Mesenchymal stem cell (in vitro differentiated cells and primary cell): ENCODE data around the gene DERL3.

ENCODE experiments used
- DNase-seq: peaks from one replicate; pipeline ENCODE4 v3.0.0-alpha.2; 2013
- H2AFZ ChIP-seq: one replicate; pipeline ENCODE4 v1.6.1; 2013; ENCODE audit warnings: low read depth, mild to moderate bottlenecking, control low read depth, inconsistent platforms, low read length, moderate library complexity
- H2AK5ac ChIP-seq: 2 replicates; pipeline ENCODE4 v1.6.1; 2013; ENCODE audit warnings: low read length, moderate library complexity, mild to moderate bottlenecking, inconsistent platforms; ENCODE audit not compliant: severe bottlenecking
- H2BK120ac ChIP-seq: one replicate; pipeline ENCODE4 v1.6.1; 2013; ENCODE audit warnings: low read depth, mild to moderate bottlenecking, inconsistent platforms, low read length, moderate library complexity
- H2BK12ac ChIP-seq, 2 experiments: one replicate each; pipeline ENCODE4 v1.6.1; 2013; ENCODE audit warnings: inconsistent platforms in 2 of 2, low read length in 2 of 2, mild to moderate bottlenecking in 2 of 2, moderate library complexity in 2 of 2, control low read depth in 1 of 2
- H2BK15ac ChIP-seq: one replicate; pipeline ENCODE4 v1.6.1; 2013; ENCODE audit warnings: mild to moderate bottlenecking, low read depth, inconsistent platforms; ENCODE audit not compliant: poor library complexity, severe bottlenecking
- H2BK5ac ChIP-seq: 2 replicates; pipeline ENCODE4 v1.6.1; 2013; ENCODE audit warnings: low read depth, mild to moderate bottlenecking, low read length, control low read depth, inconsistent platforms; ENCODE audit not compliant: poor library complexity, severe bottlenecking
- H3K14ac ChIP-seq, 2 experiments: one replicate each; pipeline ENCODE4 v1.6.1; 2013; ENCODE audit warnings: inconsistent platforms in 2 of 2, low read length in 2 of 2, control low read depth in 1 of 2, mild to moderate bottlenecking in 1 of 2, moderate library complexity in 1 of 2
- H3K18ac ChIP-seq, 2 experiments: one replicate each; pipeline ENCODE4 v1.6.1; 2013; ENCODE audit warnings: inconsistent platforms in 2 of 2, low read length in 2 of 2, control low read depth in 1 of 2, low read depth in 1 of 2, mild to moderate bottlenecking in 1 of 2
- H3K23ac ChIP-seq, 2 experiments: one replicate each; pipeline ENCODE4 v1.6.1; 2013; ENCODE audit warnings: inconsistent platforms in 2 of 2, low read length in 2 of 2, mild to moderate bottlenecking in 2 of 2, moderate library complexity in 2 of 2, control low read depth in 1 of 2
- H3K27ac ChIP-seq: 2 replicates; pipeline ENCODE4 v1.5.1; 2013; ENCODE audit warnings: mild to moderate bottlenecking, moderate library complexity, low read length, control low read depth, inconsistent platforms; ENCODE audit not compliant: poor library complexity, severe bottlenecking
- H3K27me3 ChIP-seq, 2 experiments: 2 replicates each; pipeline versions ENCODE4 v1.6.1 to v1.7.0; 2013; ENCODE audit warnings: low read length in 2 of 2, mild to moderate bottlenecking in 2 of 2, moderate library complexity in 2 of 2, control low read depth in 1 of 2, inconsistent platforms in 1 of 2; ENCODE audit not compliant: control insufficient read depth in 1 of 2, insufficient read depth in 1 of 2
- H3K36me3 ChIP-seq, 2 experiments: 2 replicates each; pipeline versions ENCODE4 v1.6.1 to v1.7.0; 2013; ENCODE audit warnings: low read length in 2 of 2, control low read depth in 1 of 2, inconsistent platforms in 1 of 2, low read depth in 1 of 2, mild to moderate bottlenecking in 1 of 2; ENCODE audit not compliant: insufficient read depth in 2 of 2, control insufficient read depth in 1 of 2
- H3K4ac ChIP-seq, 2 experiments: one replicate each; pipeline ENCODE4 v1.6.1; 2013; ENCODE audit warnings: inconsistent platforms in 2 of 2, low read length in 2 of 2, mild to moderate bottlenecking in 2 of 2, moderate library complexity in 2 of 2, control low read depth in 1 of 2, low read depth in 1 of 2
- H3K4me1 ChIP-seq: 2 replicates; pipeline ENCODE4 v1.6.1; 2013; ENCODE audit warnings: low read depth, low read length, control low read depth; ENCODE audit not compliant: control insufficient read depth, insufficient read depth
- H3K4me2 ChIP-seq: 2 replicates; pipeline ENCODE4 v1.6.1; 2013; ENCODE audit warnings: low read length, mild to moderate bottlenecking, inconsistent platforms; ENCODE audit not compliant: poor library complexity, severe bottlenecking
- H3K4me3 ChIP-seq, 2 experiments: 2 replicates each; pipeline versions ENCODE4 v1.5.1 to v1.7.0; 2013; ENCODE audit warnings: low read length in 2 of 2, mild to moderate bottlenecking in 2 of 2, control low read depth in 1 of 2, low read depth in 1 of 2; ENCODE audit not compliant: insufficient read depth in 1 of 2
- H3K79me1 ChIP-seq: replicated peaks from 2 replicates; pipeline ENCODE4 v1.6.1; 2013; ENCODE audit warnings: mild to moderate bottlenecking, control low read depth, low read length, inconsistent platforms; ENCODE audit not compliant: poor library complexity, severe bottlenecking
- H3K9ac ChIP-seq: 2 replicates; pipeline ENCODE4 v1.7.0; 2013; ENCODE audit warnings: mild to moderate bottlenecking, low read length, moderate library complexity
- H3K9me3 ChIP-seq: 2 replicates; pipeline ENCODE4 v1.7.0; 2013; ENCODE audit warnings: mild to moderate bottlenecking, low read length; ENCODE audit not compliant: control insufficient read depth
- H4K8ac ChIP-seq: one replicate; pipeline ENCODE4 v1.6.1; 2013; ENCODE audit warnings: inconsistent platforms, mild to moderate bottlenecking, low read length, moderate library complexity
- H4K91ac ChIP-seq: one replicate; pipeline ENCODE4 v1.6.1; 2013; ENCODE audit warnings: mild to moderate bottlenecking, low read length, inconsistent platforms
- WGBS: methylation state at CpG from one replicate; pipeline ENCODE4 v1.1.7; 2013; ENCODE audit warnings: mixed read lengths; 5-methylcytosine and 5-hydroxymethylcytosine counted together

The DERL3 gene

GRCh38 chr22:23834406-23834792 lies 4.4 kb downstream of the DERL3 start:
- Histone ChIP-seq H2BK12ac (no peak overlapping the region), H2BK120ac (no peak overlapping the region), H3K4me1 (peaks cover 16% of the 10 kb centered on the region), H2AFZ (no peak overlapping the region), H3K4ac (no peak overlapping the region), H3K14ac (no peak overlapping the region), H3K4me3 (no peak overlapping the region), H4K91ac (no peak overlapping the region), H4K8ac (no peak overlapping the region), H2AK5ac (no peak overlapping the region), H3K79me1 (peaks cover 33% of the 10 kb centered on the region), H3K9ac (no peak overlapping the region), H3K23ac (no peak overlapping the region), H3K27me3 (no peaks in the 10 kb centered on the region), H2BK5ac (no peak overlapping the region), H3K9me3 (no peaks in the 10 kb centered on the region), H3K27ac (no peak overlapping the region), H2BK15ac (no peak overlapping the region), H3K18ac (no peak overlapping the region), H3K36me3 (peaks cover 55 to 74% of the 10 kb centered on the region in 2 experiments), H3K4me2 (no peak overlapping the region)
- DNase-seq, result no peak
- 100% methylated on average over 1 of the region's 3 CpGs for WGBS

- H2BK5ac ChIP-seq, result no peak overlapping the region
- H3K18ac ChIP-seq, result no peak overlapping the region
- no peak overlapping the region for H2BK15ac ChIP-seq
- H3K14ac ChIP-seq, result no peak overlapping the region
- no peak overlapping the region for H3K4ac ChIP-seq
- no peaks in the 10 kb centered on the region for H3K9me3 ChIP-seq
- H3K79me1 ChIP-seq, result peaks cover 37% of the 10 kb centered on the region
- no peak overlapping the region for H3K27ac ChIP-seq
- H3K23ac ChIP-seq, result no peak overlapping the region
- H3K27me3 ChIP-seq, result no peaks in the 10 kb centered on the region
- 92% methylated on average over 11 of the region's 13 CpGs for WGBS
- H4K8ac ChIP-seq, result no peak overlapping the region
- no peak overlapping the region for H3K4me2 ChIP-seq
- no peak overlapping the region for H3K9ac ChIP-seq
- H2AK5ac ChIP-seq, result no peak overlapping the region
- H2BK12ac ChIP-seq, result no peak overlapping the region
- peaks cover 15% of the 10 kb centered on the region for H3K4me1 ChIP-seq
- H2BK120ac ChIP-seq, result no peak overlapping the region
- H3K36me3 ChIP-seq, result peaks cover 59 to 79% of the 10 kb centered on the region in 2 experiments
- no peak overlapping the region for H4K91ac ChIP-seq
- no peak for DNase-seq
- H3K4me3 ChIP-seq, result no peak overlapping the region
- no peak overlapping the region for H2AFZ ChIP-seq
Observed at GRCh38 chr22:23833911-23834317, 4.9 kb downstream of the DERL3 start.

GRCh38 chr22:23833017-23833751 lies 5.6 kb downstream of the DERL3 start:
- H3K14ac ChIP-seq, result no peak overlapping the region
- no peaks in the 10 kb centered on the region for H3K9me3 ChIP-seq
- peaks cover 40% of the 10 kb centered on the region for H3K79me1 ChIP-seq
- no peak overlapping the region for H2AFZ ChIP-seq
- no peaks in the 10 kb centered on the region for H3K27me3 ChIP-seq
- no peak overlapping the region for H2BK120ac ChIP-seq
- DNase-seq, result no peak
- no peak overlapping the region for H3K4me2 ChIP-seq
- H2BK15ac ChIP-seq, result no peak overlapping the region
- no peak overlapping the region for H2BK5ac ChIP-seq
- H3K9ac ChIP-seq, result no peak overlapping the region
- H4K8ac ChIP-seq, result no peak overlapping the region
- no peak overlapping the region for H2AK5ac ChIP-seq
- WGBS, result 93% methylated on average over 16 of the region's 16 CpGs
- peaks cover 66 to 85% of the 10 kb centered on the region in 2 experiments for H3K36me3 ChIP-seq
- no peak overlapping the region for H2BK12ac ChIP-seq
- peaks cover 7% of the 10 kb centered on the region for H3K4me1 ChIP-seq
- no peak overlapping the region for H3K27ac ChIP-seq
- H3K23ac ChIP-seq, result no peak overlapping the region
- peak overlapping the region in 1 of 2 experiments; percentile 13 for H3K4ac ChIP-seq
- H3K18ac ChIP-seq, result no peak overlapping the region
- no peak overlapping the region for H3K4me3 ChIP-seq
- no peak overlapping the region for H4K91ac ChIP-seq

GRCh38 chr22:23832226-23833016 lies 6.4 kb downstream of the DERL3 start:
- H2BK15ac ChIP-seq, result no peak overlapping the region
- peaks cover 8% of the 10 kb centered on the region for H3K4me1 ChIP-seq
- no peak overlapping the region for H3K4me2 ChIP-seq
- no peak overlapping the region for H4K8ac ChIP-seq
- H3K36me3 ChIP-seq, result peaks cover 65 to 84% of the 10 kb centered on the region in 2 experiments
- H3K9me3 ChIP-seq, result no peaks in the 10 kb centered on the region
- no peak overlapping the region for H2BK12ac ChIP-seq
- H3K9ac ChIP-seq, result no peak overlapping the region
- 83% methylated on average over 11 of the region's 11 CpGs for WGBS
- H3K18ac ChIP-seq, result no peak overlapping the region
- H3K79me1 ChIP-seq, result peaks cover 43% of the 10 kb centered on the region
- H3K4me3 ChIP-seq, result no peak overlapping the region
- H3K27ac ChIP-seq, result no peak overlapping the region
- H3K27me3 ChIP-seq, result no peaks in the 10 kb centered on the region
- no peak overlapping the region for H3K23ac ChIP-seq
- no peak overlapping the region for H2BK5ac ChIP-seq
- no peak overlapping the region for H2AK5ac ChIP-seq
- H4K91ac ChIP-seq, result no peak overlapping the region
- no peak overlapping the region for H2BK120ac ChIP-seq
- H2AFZ ChIP-seq, result no peak overlapping the region
- no peak for DNase-seq
- no peak overlapping the region for H3K14ac ChIP-seq
- H3K4ac ChIP-seq, result peak overlapping the region in 1 of 2 experiments; percentile 13
